OCI-LY3 (cell line): Measurements from ENCODE around the gene PTPRN2.
"Not testable (repeated sequence)": the region's sequence is repeated elsewhere in the genome, so short reads cannot be mapped to it uniquely, and the experiment has no call there.

Experiments used
- CTCF ChIP-seq: fragments of 200-600, 300-600 bp; sonication (generic); IDR thresholded peaks from 2 replicates; pipeline ENCODE4 v1.5.1; 2014; ENCODE audit warnings: antibody characterized with exemption, low read length, low read depth
- EZH2phosphoT487 ChIP-seq: fragments of 200-600 bp; shearing (Covaris generic); IDR thresholded peaks from 2 replicates; pipeline ENCODE4 v1.6.1; 2018; ENCODE audit warnings: antibody characterized with exemption, mixed run types, low read depth

- TF ChIP-seq CTCF, EZH2phosphoT487: not testable (repeated sequence)
Measured at GRCh38 chr7:158294468-158295215, 293.0 kb downstream of the PTPRN2 start.
